Upper lobe of left lung (tissue), 4 donors: Measurements from ENCODE around the gene TREH.

Experiments used
- CTCF ChIP-seq, 6 experiments: fragments of 450-650 bp in 4 of 6; fragments of 200-600 bp in 2 of 6; sonication (generic) in 2 of 6; IDR thresholded peaks; one replicate each; pipeline ENCODE4 v1.5.1; 2016 to 2019; ENCODE audit warnings: antibody characterized with exemption in 6 of 6
- EP300 ChIP-seq, 4 donors: sonication (generic); formaldehyde crosslinking; IDR thresholded peaks; one replicate each; pipeline ENCODE4 v1.5.1; 2017; ENCODE audit warnings: antibody characterized with exemption in 4 of 4, control low read depth in 2 of 4
- POLR2A ChIP-seq, 4 donors: fragments of 450-650 bp; IDR thresholded peaks; one replicate each; pipeline ENCODE4 v1.5.1; 2016 to 2017; ENCODE audit warnings: antibody characterized with exemption in 4 of 4, mild to moderate bottlenecking in 2 of 4
- POLR2AphosphoS5 ChIP-seq, 2 donors: sonication (generic); formaldehyde crosslinking; IDR thresholded peaks; one replicate each; pipeline ENCODE4 v1.5.1; 2017; ENCODE audit warnings: antibody characterized with exemption in 2 of 2

GRCh38 chr11:118674082-118674435 is 5.4 kb downstream of the TREH start:
- TF ChIP-seq CTCF (IDR thresholded peaks at IDR 0.05): no peak
- no peak for TF ChIP-seq POLR2AphosphoS5 (IDR thresholded peaks at IDR 0.05)
- no peak for TF ChIP-seq POLR2A (IDR thresholded peaks at IDR 0.05)
- no peak for TF ChIP-seq EP300 (IDR thresholded peaks at IDR 0.05)
